Measurements from ENCODE around the gene ATP8B4.

ATP8B4 gene

DNA sequence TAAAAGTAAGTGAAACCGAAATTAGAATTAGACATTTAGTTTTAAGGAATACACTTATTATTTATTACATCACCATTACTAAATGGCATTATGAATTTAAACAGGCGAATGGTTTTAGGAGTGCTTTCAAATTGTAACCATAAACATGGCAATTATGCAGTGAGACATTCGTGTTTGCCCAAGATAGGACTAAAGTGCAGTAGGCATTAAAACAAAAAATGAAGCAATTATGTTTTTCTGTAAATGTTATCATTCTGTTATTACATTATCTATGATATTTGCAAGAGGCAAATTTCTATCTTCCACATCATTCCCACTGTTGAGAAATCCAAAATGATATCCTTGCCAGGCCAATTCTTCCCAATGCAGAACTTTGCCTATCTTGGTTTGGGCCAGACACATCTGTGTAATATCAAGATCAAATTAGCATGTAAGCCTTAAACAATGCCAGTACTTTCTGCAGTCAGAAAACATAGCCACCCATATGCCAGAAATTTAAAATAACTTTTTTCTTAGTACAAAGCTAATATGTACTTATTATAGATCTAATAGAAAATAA lies 156.9 kb downstream of the ATP8B4 start:
- H3K4me2 ChIP-seq (ENCODE audit: insufficient read depth, low read length) = no peak overlapping the region
- H3K27ac ChIP-seq (ENCODE audit: low read length) = no peak overlapping the region
- H3K4me3 ChIP-seq (ENCODE audit: low read depth in 1 of 2, low read length in 2 of 2) = no peak overlapping the region
- TF ChIP-seq, protein P1, sequence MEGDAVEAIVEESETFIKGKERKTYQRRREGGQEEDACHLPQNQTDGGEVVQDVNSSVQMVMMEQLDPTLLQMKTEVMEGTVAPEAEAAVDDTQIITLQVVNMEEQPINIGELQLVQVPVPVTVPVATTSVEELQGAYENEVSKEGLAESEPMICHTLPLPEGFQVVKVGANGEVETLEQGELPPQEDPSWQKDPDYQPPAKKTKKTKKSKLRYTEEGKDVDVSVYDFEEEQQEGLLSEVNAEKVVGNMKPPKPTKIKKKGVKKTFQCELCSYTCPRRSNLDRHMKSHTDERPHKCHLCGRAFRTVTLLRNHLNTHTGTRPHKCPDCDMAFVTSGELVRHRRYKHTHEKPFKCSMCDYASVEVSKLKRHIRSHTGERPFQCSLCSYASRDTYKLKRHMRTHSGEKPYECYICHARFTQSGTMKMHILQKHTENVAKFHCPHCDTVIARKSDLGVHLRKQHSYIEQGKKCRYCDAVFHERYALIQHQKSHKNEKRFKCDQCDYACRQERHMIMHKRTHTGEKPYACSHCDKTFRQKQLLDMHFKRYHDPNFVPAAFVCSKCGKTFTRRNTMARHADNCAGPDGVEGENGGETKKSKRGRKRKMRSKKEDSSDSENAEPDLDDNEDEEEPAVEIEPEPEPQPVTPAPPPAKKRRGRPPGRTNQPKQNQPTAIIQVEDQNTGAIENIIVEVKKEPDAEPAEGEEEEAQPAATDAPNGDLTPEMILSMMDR (IDR thresholded peaks at IDR 0.05; ENCODE audit: borderline replicate concordance, extremely low read depth, low read length, poor library complexity, severe bottlenecking) = no peak
- TF ChIP-seq EZH2 (IDR thresholded peaks at IDR 0.05; ENCODE audit: borderline replicate concordance, low read depth, low read length, severe bottlenecking) = no peak
- no peak overlapping the region for H2AFZ ChIP-seq (ENCODE audit: low read depth, low read length)
- H3K36me3 ChIP-seq (ENCODE audit: insufficient read depth, low read length) = no peaks in the 10 kb centered on the region
- ATAC-seq (ENCODE audit: insufficient read depth, low read depth) (no peak), DNase-seq (no peak)
- H3K4me1 ChIP-seq (ENCODE audit: insufficient read depth, low read length) = no peaks in the 10 kb centered on the region
- H4K20me1 ChIP-seq (ENCODE audit: insufficient read depth, low read length) = no peaks in the 10 kb centered on the region
- H3K9ac ChIP-seq (ENCODE audit: low read depth, low read length) = no peak overlapping the region
- no peaks in the 10 kb centered on the region for H3K79me2 ChIP-seq (ENCODE audit: insufficient read depth, low read length)
- no peaks in the 10 kb centered on the region for H3K9me3 ChIP-seq (ENCODE audit: insufficient read depth, low read length, severe bottlenecking)
- no peaks in the 10 kb centered on the region for H3K27me3 ChIP-seq (ENCODE audit: insufficient read depth, low read length, poor library complexity)

DNA sequence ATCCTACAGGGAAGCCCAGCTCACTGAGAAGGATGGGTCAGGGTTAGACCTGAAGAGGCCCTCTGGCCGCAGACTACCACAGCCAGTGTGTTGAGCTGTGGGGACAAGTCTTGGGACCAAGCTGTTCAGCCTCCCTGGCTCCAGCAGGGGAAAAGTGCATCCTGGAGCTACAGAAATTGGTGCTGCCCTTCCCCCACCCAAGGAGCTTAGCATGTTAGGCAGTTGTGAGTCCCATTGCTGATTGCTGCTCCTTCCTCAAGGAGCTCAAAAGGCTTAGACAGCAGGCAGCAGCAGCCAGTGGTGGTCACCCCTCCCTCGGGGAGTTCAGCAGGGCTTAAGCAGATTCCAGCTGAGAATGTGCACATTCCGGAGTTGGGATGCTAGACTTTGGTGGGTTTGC lies 165.6 kb downstream of the ATP8B4 start:
- H3K4me3 ChIP-seq (ENCODE audit: low read depth in 1 of 2, low read length in 2 of 2) = no peak overlapping the region
- DNase-seq (no peak), ATAC-seq (ENCODE audit: insufficient read depth, low read depth) (no peak)
- H4K20me1 ChIP-seq (ENCODE audit: insufficient read depth, low read length) = no peaks in the 10 kb centered on the region
- no peaks in the 10 kb centered on the region for H3K4me1 ChIP-seq (ENCODE audit: insufficient read depth, low read length)
- no peaks in the 10 kb centered on the region for H3K27me3 ChIP-seq (ENCODE audit: insufficient read depth, low read length, poor library complexity)
- no peaks in the 10 kb centered on the region for H3K79me2 ChIP-seq (ENCODE audit: insufficient read depth, low read length)
- no peak overlapping the region for H3K9ac ChIP-seq (ENCODE audit: low read depth, low read length)
- TF ChIP-seq, protein P1 (IDR thresholded peaks at IDR 0.05; ENCODE audit: borderline replicate concordance, extremely low read depth, low read length, poor library complexity, severe bottlenecking) = no peak
- no peak for TF ChIP-seq EZH2 (IDR thresholded peaks at IDR 0.05; ENCODE audit: borderline replicate concordance, low read depth, low read length, severe bottlenecking)
- no peaks in the 10 kb centered on the region for H3K9me3 ChIP-seq (ENCODE audit: insufficient read depth, low read length, severe bottlenecking)
- H3K27ac ChIP-seq (ENCODE audit: low read length) = no peak overlapping the region
- H3K4me2 ChIP-seq (ENCODE audit: insufficient read depth, low read length) = no peak overlapping the region
- no peak overlapping the region for H2AFZ ChIP-seq (ENCODE audit: low read depth, low read length)
- H3K36me3 ChIP-seq (ENCODE audit: insufficient read depth, low read length) = no peaks in the 10 kb centered on the region

DNA sequence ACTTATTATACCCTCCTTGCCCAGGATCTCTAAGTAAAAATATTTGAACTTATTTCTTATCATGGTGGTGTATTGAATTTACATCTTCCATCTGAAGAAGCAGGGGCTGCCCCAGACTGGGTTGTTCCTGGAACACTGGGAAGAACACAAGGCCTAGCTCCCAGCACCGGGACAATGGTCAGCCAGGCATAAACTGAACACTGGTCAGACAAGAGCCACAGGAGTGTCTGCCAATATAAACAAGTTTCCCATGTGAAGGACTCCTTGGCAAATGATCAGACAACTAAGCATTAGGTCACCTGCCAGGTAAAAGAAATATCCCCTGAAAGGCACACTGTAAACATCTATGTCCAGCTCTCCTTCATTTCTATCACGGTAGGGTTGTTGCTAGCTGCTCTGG lies 172.4 kb downstream of the ATP8B4 start:
- no peaks in the 10 kb centered on the region for H3K9me3 ChIP-seq (ENCODE audit: insufficient read depth, low read length, severe bottlenecking)
- no peak overlapping the region for H3K4me3 ChIP-seq (ENCODE audit: low read depth in 1 of 2, low read length in 2 of 2)
- no peak overlapping the region for H2AFZ ChIP-seq (ENCODE audit: low read depth, low read length)
- DNase-seq = no peak
- no peak overlapping the region for H3K9ac ChIP-seq (ENCODE audit: low read depth, low read length)
- H3K27me3 ChIP-seq (ENCODE audit: insufficient read depth, low read length, poor library complexity) = no peaks in the 10 kb centered on the region
- H3K4me1 ChIP-seq (ENCODE audit: insufficient read depth, low read length) = no peaks in the 10 kb centered on the region
- no peak overlapping the region for H3K27ac ChIP-seq (ENCODE audit: low read length)
- H4K20me1 ChIP-seq (ENCODE audit: insufficient read depth, low read length) = no peaks in the 10 kb centered on the region
- TF ChIP-seq, protein P1 (IDR thresholded peaks at IDR 0.05; ENCODE audit: borderline replicate concordance, extremely low read depth, low read length, poor library complexity, severe bottlenecking) = no peak
- TF ChIP-seq EZH2 (IDR thresholded peaks at IDR 0.05; ENCODE audit: borderline replicate concordance, low read depth, low read length, severe bottlenecking) = no peak
- no peaks in the 10 kb centered on the region for H3K79me2 ChIP-seq (ENCODE audit: insufficient read depth, low read length)
- no peak overlapping the region for H3K4me2 ChIP-seq (ENCODE audit: insufficient read depth, low read length)
- H3K36me3 ChIP-seq (ENCODE audit: insufficient read depth, low read length) = no peaks in the 10 kb centered on the region
- no peak for ATAC-seq (ENCODE audit: insufficient read depth, low read depth)

DNA sequence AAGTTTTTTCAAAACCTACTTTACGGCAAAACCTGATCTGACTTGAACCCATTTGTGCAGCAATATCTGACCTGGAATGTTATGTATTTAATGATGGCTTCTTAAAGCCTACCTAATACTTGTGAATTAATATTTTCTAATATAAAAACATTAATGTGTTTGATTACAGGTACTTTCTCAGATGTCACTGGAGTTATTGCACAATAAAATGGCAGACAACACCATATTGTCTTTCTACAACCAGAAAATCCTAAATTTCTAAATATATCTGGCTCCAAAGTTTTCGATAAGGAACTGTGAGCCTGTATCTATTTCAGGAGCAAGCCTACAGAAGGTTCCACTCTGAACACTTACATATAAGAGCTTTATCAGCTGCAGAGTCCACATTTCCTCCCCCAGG lies 184.5 kb downstream of the ATP8B4 start:
- no peaks in the 10 kb centered on the region for H3K27me3 ChIP-seq (ENCODE audit: insufficient read depth, low read length, poor library complexity)
- no peak overlapping the region for H2AFZ ChIP-seq (ENCODE audit: low read depth, low read length)
- H3K4me1 ChIP-seq (ENCODE audit: insufficient read depth, low read length) = no peaks in the 10 kb centered on the region
- DNase-seq = no peak
- no peak overlapping the region for H3K4me3 ChIP-seq (ENCODE audit: low read depth in 1 of 2, low read length in 2 of 2)
- no peak for TF ChIP-seq EZH2 (IDR thresholded peaks at IDR 0.05; ENCODE audit: borderline replicate concordance, low read depth, low read length, severe bottlenecking)
- TF ChIP-seq, protein P1 (IDR thresholded peaks at IDR 0.05; ENCODE audit: borderline replicate concordance, extremely low read depth, low read length, poor library complexity, severe bottlenecking) = no peak
- no peak overlapping the region for H3K27ac ChIP-seq (ENCODE audit: low read length)
- no peak overlapping the region for H3K9ac ChIP-seq (ENCODE audit: low read depth, low read length)
- no peak for ATAC-seq (ENCODE audit: insufficient read depth, low read depth)
- no peaks in the 10 kb centered on the region for H3K9me3 ChIP-seq (ENCODE audit: insufficient read depth, low read length, severe bottlenecking)
- no peaks in the 10 kb centered on the region for H3K36me3 ChIP-seq (ENCODE audit: insufficient read depth, low read length)
- H4K20me1 ChIP-seq (ENCODE audit: insufficient read depth, low read length) = no peaks in the 10 kb centered on the region
- no peaks in the 10 kb centered on the region for H3K79me2 ChIP-seq (ENCODE audit: insufficient read depth, low read length)
- H3K4me2 ChIP-seq (ENCODE audit: insufficient read depth, low read length) = no peak overlapping the region

All from DND-41 (cell line).